Neural cell (in vitro differentiated cells): ENCODE data around the gene CDC6. TPM values are rescaled to one million over a fixed set of nuclear protein-coding genes. Genes with fewer than 3 reads are reported as not detected.
A peak's percentile ranks its signal among the peaks of the same experiment; 100 is the strongest.

Source experiments
- H2AFZ ChIP-seq: fragments of 200-600, 300-800 bp; sonication (generic), shearing (Covaris generic); 2 replicates; pipeline ENCODE4 v1.6.0; 2014; ENCODE audit warnings: low read depth, mild to moderate bottlenecking, antibody characterized with exemption, low read length, moderate library complexity
- H3F3A ChIP-seq: fragments of 200-600 bp; shearing (Covaris generic); 2 replicates; pipeline ENCODE4 v1.6.1; 2016; ENCODE audit warnings: mild to moderate bottlenecking, moderate library complexity, mixed read lengths, antibody characterized with exemption, low read length; ENCODE audit not compliant: insufficient read depth, poor library complexity, severe bottlenecking
- H3K27ac ChIP-seq: fragments of 200-600, 300-800 bp; sonication (generic), shearing (Covaris generic); 2 replicates; pipeline ENCODE4 v1.5.1; 2014; ENCODE audit warnings: mild to moderate bottlenecking, low read length, moderate library complexity
- H3K27me3 ChIP-seq: fragments of 300-800, 200-600 bp; sonication (generic), shearing (Covaris generic); 2 replicates; pipeline ENCODE4 v1.6.0; 2014; ENCODE audit warnings: mild to moderate bottlenecking, low read depth, low read length, moderate library complexity; ENCODE audit not compliant: insufficient read depth
- H3K36me3 ChIP-seq: fragments of 300-800, 200-600 bp; sonication (generic), shearing (Covaris generic); 2 replicates; pipeline ENCODE4 v1.5.1; 2014; ENCODE audit warnings: mild to moderate bottlenecking, antibody characterized with exemption, low read length, moderate library complexity; ENCODE audit not compliant: insufficient read depth
- H3K4me2 ChIP-seq: fragments of 300-800, 200-600 bp; sonication (generic), shearing (Covaris generic); 2 replicates; pipeline ENCODE4 v1.6.0; 2014; ENCODE audit warnings: mild to moderate bottlenecking, low read length
- H3K4me3 ChIP-seq: fragments of 300-800, 200-600 bp; sonication (generic), shearing (Covaris generic); 2 replicates; pipeline ENCODE4 v1.5.1; 2014; ENCODE audit warnings: mild to moderate bottlenecking, low read length, moderate library complexity
- H3K79me2 ChIP-seq: fragments of 200-600 bp; shearing (Covaris generic); replicated peaks from 2 replicates; pipeline ENCODE4 v1.6.0; 2014; ENCODE audit warnings: mild to moderate bottlenecking, low read length, moderate library complexity; ENCODE audit not compliant: insufficient read depth
- H3K9ac ChIP-seq: fragments of 300-800, 200-600 bp; sonication (generic), shearing (Covaris generic); 2 replicates; pipeline ENCODE4 v1.6.1; 2016; ENCODE audit warnings: mild to moderate bottlenecking, low read length, mixed read lengths
- H3K9me2 ChIP-seq: fragments of 200-600 bp; shearing (Covaris generic); 2 replicates; pipeline ENCODE4 v1.6.1; 2016; ENCODE audit warnings: mild to moderate bottlenecking, low read length, mixed read lengths; ENCODE audit not compliant: insufficient read depth
- H3K9me3 ChIP-seq: fragments of 200-600, 300-800 bp; sonication (generic), shearing (Covaris generic); 2 replicates; pipeline ENCODE4 v1.6.1; 2016; ENCODE audit warnings: mild to moderate bottlenecking, mixed run types, low read length, moderate library complexity, mixed read lengths
- H4K20me1 ChIP-seq: fragments of 200-600 bp; shearing (Covaris generic); 2 replicates; pipeline ENCODE4 v1.6.1; 2016; ENCODE audit warnings: mild to moderate bottlenecking, mixed run types; ENCODE audit not compliant: insufficient read depth
- EP300 ChIP-seq: fragments of 450-650 bp; conservative IDR thresholded peaks from 2 replicates; pipeline ENCODE4 v1.6.1; 2014; ENCODE audit warnings: antibody characterized with exemption, mild to moderate bottlenecking, moderate library complexity; ENCODE audit not compliant: poor library complexity, severe bottlenecking
- MXI1 ChIP-seq: fragments of 450-650 bp; conservative IDR thresholded peaks from 2 replicates; pipeline ENCODE4 v1.6.1; 2014; ENCODE audit warnings: antibody characterized with exemption, mild to moderate bottlenecking; ENCODE audit not compliant: poor library complexity, severe bottlenecking
- POLR2AphosphoS5 ChIP-seq: IDR thresholded peaks from 2 replicates; pipeline ENCODE4 v1.6.1; 2012
- RAD21 ChIP-seq: fragments of 450-650 bp; conservative IDR thresholded peaks from 2 replicates; pipeline ENCODE4 v1.6.1; 2014; ENCODE audit warnings: antibody characterized with exemption, mild to moderate bottlenecking, moderate library complexity
- SMC3 ChIP-seq: fragments of 450-650 bp; conservative IDR thresholded peaks from 2 replicates; pipeline ENCODE4 v1.6.1; 2014; ENCODE audit warnings: antibody characterized with exemption, mild to moderate bottlenecking, moderate library complexity; ENCODE audit not compliant: poor library complexity
- TAF1 ChIP-seq: IDR thresholded peaks from 2 replicates; pipeline ENCODE4 v1.6.1; 2012; ENCODE audit warnings: low read depth
- polyA plus RNA-seq: library from polyadenylated mRNA; depleted of rRNA; stranded (reverse); fragments of >200 nt; gene quantifications from 2 replicates; pipeline ENCODE4 v1.2.3, GENCODE V29; 2014
- TF ChIP-seq, protein P1 (sequence below): IDR thresholded peaks from 2 replicates; pipeline ENCODE4 v1.6.1; 2012; ENCODE audit warnings: borderline replicate concordance
- TF ChIP-seq, protein P2 (sequence below): fragments of 450-650 bp; IDR thresholded peaks from 2 replicates; pipeline ENCODE4 v1.5.1; 2014; ENCODE audit warnings: antibody characterized with exemption, mild to moderate bottlenecking, moderate library complexity; ENCODE audit not compliant: poor library complexity, severe bottlenecking

The CDC6 gene
- polyA plus RNA-seq, 1 donor from 2014 or later, result 2.2 TPM

DNA sequence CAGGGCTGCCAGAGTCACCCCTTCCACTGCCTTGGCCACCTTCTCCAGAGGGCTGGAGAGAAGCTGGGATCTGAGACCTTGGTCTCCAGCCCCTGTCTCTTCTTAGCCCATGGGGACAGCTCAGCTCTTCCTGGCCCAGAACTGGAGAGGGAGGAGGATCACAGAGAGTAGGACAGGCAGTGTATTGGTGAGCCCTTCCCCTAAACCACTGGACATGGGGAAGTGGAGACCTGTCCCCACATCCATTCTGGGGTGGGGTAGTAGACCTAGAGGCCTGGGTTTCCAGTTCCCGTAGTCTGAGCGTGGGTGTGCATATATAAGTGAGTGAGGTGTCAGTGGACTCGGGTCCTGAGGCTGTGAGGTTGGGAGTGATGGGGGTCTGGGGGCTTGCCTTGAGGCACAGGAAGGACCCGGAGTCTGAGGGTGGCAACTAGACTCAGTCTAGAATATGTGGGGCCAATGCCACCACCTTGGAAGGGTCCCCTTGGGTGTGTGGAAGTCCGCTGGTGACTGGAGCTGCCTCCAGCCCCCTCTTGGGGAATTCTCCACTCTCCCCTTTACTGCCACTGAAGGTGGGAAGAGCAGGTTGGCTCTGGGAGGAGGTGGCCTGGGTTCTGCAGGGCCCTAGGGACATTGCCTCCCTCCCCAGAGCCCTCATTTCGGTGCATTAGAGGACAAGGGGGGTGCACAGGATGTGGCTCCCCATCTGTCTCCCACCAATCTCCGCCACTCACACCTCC lies 56.9 kb downstream of the CDC6 start:
- no peak overlapping the region for H2AFZ ChIP-seq
- no peaks in the 10 kb centered on the region for H3K27me3 ChIP-seq
- peak overlapping the region; percentile 78 for H3K4me2 ChIP-seq
- peaks cover 70% of the 10 kb centered on the region for H3K79me2 ChIP-seq
- H3K9ac ChIP-seq, result peak overlapping the region; percentile 97
- H3F3A ChIP-seq, result peaks cover 2% of the 10 kb centered on the region
- peak overlapping the region; percentile 91 for H3K4me3 ChIP-seq
- no peaks in the 10 kb centered on the region for H3K9me3 ChIP-seq
- peak overlapping the region; percentile 68 for H3K27ac ChIP-seq
- TF ChIP-seq MXI1 (peak; percentile 66), SMC3 (peak; percentile 17)
- TF ChIP-seq, protein P1, sequence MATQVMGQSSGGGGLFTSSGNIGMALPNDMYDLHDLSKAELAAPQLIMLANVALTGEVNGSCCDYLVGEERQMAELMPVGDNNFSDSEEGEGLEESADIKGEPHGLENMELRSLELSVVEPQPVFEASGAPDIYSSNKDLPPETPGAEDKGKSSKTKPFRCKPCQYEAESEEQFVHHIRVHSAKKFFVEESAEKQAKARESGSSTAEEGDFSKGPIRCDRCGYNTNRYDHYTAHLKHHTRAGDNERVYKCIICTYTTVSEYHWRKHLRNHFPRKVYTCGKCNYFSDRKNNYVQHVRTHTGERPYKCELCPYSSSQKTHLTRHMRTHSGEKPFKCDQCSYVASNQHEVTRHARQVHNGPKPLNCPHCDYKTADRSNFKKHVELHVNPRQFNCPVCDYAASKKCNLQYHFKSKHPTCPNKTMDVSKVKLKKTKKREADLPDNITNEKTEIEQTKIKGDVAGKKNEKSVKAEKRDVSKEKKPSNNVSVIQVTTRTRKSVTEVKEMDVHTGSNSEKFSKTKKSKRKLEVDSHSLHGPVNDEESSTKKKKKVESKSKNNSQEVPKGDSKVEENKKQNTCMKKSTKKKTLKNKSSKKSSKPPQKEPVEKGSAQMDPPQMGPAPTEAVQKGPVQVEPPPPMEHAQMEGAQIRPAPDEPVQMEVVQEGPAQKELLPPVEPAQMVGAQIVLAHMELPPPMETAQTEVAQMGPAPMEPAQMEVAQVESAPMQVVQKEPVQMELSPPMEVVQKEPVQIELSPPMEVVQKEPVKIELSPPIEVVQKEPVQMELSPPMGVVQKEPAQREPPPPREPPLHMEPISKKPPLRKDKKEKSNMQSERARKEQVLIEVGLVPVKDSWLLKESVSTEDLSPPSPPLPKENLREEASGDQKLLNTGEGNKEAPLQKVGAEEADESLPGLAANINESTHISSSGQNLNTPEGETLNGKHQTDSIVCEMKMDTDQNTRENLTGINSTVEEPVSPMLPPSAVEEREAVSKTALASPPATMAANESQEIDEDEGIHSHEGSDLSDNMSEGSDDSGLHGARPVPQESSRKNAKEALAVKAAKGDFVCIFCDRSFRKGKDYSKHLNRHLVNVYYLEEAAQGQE, result no peak
- no peaks in the 10 kb centered on the region for H3K36me3 ChIP-seq
- no peaks in the 10 kb centered on the region for H3K9me2 ChIP-seq
- H4K20me1 ChIP-seq, result no peaks in the 10 kb centered on the region

GRCh38 chr17:40345161-40345993 lies 57.7 kb downstream of the CDC6 start:
- no peaks in the 10 kb centered on the region for H3K27me3 ChIP-seq
- H4K20me1 ChIP-seq, result no peaks in the 10 kb centered on the region
- peak overlapping the region; percentile 7 for H2AFZ ChIP-seq
- peak overlapping the region; percentile 91 for H3K4me3 ChIP-seq
- TF ChIP-seq, protein P2, sequence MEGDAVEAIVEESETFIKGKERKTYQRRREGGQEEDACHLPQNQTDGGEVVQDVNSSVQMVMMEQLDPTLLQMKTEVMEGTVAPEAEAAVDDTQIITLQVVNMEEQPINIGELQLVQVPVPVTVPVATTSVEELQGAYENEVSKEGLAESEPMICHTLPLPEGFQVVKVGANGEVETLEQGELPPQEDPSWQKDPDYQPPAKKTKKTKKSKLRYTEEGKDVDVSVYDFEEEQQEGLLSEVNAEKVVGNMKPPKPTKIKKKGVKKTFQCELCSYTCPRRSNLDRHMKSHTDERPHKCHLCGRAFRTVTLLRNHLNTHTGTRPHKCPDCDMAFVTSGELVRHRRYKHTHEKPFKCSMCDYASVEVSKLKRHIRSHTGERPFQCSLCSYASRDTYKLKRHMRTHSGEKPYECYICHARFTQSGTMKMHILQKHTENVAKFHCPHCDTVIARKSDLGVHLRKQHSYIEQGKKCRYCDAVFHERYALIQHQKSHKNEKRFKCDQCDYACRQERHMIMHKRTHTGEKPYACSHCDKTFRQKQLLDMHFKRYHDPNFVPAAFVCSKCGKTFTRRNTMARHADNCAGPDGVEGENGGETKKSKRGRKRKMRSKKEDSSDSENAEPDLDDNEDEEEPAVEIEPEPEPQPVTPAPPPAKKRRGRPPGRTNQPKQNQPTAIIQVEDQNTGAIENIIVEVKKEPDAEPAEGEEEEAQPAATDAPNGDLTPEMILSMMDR, result no peak
- TF ChIP-seq, protein P1, result peak; percentile 30
- TF ChIP-seq MXI1, result peak; percentile 36
- peak; percentile 23 for TF ChIP-seq POLR2AphosphoS5
- no peak for TF ChIP-seq EP300
- no peak for TF ChIP-seq TAF1
- no peak for TF ChIP-seq RAD21
- no peak for TF ChIP-seq SMC3
- peaks cover 68% of the 10 kb centered on the region for H3K79me2 ChIP-seq
- H3K9ac ChIP-seq, result peak overlapping the region; percentile 97
- H3K9me2 ChIP-seq, result no peaks in the 10 kb centered on the region
- no peaks in the 10 kb centered on the region for H3K36me3 ChIP-seq
- H3K4me2 ChIP-seq, result peak overlapping the region; percentile 78
- peak overlapping the region; percentile 68 for H3K27ac ChIP-seq
- H3F3A ChIP-seq, result peaks cover 2% of the 10 kb centered on the region
- H3K9me3 ChIP-seq, result no peaks in the 10 kb centered on the region
